Psoas muscle (tissue), 8 donors: Measurements from ENCODE around the gene ARHGAP23. TPM values are rescaled to one million over a fixed set of nuclear protein-coding genes. Genes with fewer than 3 reads are reported as not detected.

Experiments
- ATAC-seq, 4 donors: fragments of 200-7000 bp; cut with Tn5 transposase; one replicate each; pipeline ENCODE4 v1.9.1; 2020; ENCODE audit warnings: moderate library complexity in 3 of 4, mild to moderate bottlenecking in 2 of 4
- DNase-seq, 2 donors: peaks; one replicate each; pipeline ENCODE4 v3.0.0-alpha.2; 2020
- H3K27ac ChIP-seq: fragments of 200-600 bp; one replicate; pipeline ENCODE4 v1.8.0; 2022
- H3K27me3 ChIP-seq, 3 donors: fragments of 200-600 bp in 1 of 3; one replicate each; pipeline versions ENCODE4 v1.6.1 to v1.8.0; 2013 to 2022; ENCODE audit warnings: low read length in 2 of 3, mild to moderate bottlenecking in 2 of 3, moderate library complexity in 1 of 3; ENCODE audit not compliant: insufficient read depth in 3 of 3
- H3K36me3 ChIP-seq, 2 donors: fragments of 200-600 bp in 1 of 2; one replicate each; pipeline versions ENCODE4 v1.6.1 to v1.8.0; 2013 to 2022; ENCODE audit warnings: low read depth in 1 of 2, mild to moderate bottlenecking in 1 of 2, moderate library complexity in 1 of 2; ENCODE audit not compliant: insufficient read depth in 1 of 2
- H3K4me1 ChIP-seq: fragments of 200-600 bp; one replicate; pipeline ENCODE4 v1.8.0; 2022
- H3K4me3 ChIP-seq: fragments of 200-600 bp; one replicate; pipeline ENCODE4 v1.8.0; 2022; ENCODE audit warnings: mild to moderate bottlenecking
- H3K9me3 ChIP-seq: fragments of 200-600 bp; one replicate; pipeline ENCODE4 v1.8.0; 2022
- CTCF ChIP-seq: fragments of 200-600 bp; IDR thresholded peaks from one replicate; pipeline ENCODE4 v1.8.0; 2022; ENCODE audit warnings: antibody characterized with exemption
- WGBS, 3 donors: extraction: QIAGEN DNeasy Blood & Tissue Kit; methylation state at CpG; one replicate each; pipeline versions ENCODE4 v1.1.6 to v1.1.7; 2013; 5-methylcytosine and 5-hydroxymethylcytosine counted together
- intact Hi-C, 2 donors: fragments of 100-400 bp; cut with DNase I; formaldehyde crosslinking; loops; one replicate each; pipeline versions ENCODE4 v1.11.0 to v1.14.2; 2022
- polyA plus RNA-seq, 3 donors: library from polyadenylated mRNA; stranded (reverse); fragments of 200-250 nt; gene quantifications; one replicate each; pipeline ENCODE4 v1.2.3, GENCODE V29; 2013
- total RNA-seq, 4 donors: library from RNA; stranded (reverse); fragmentation: NEBNext Ultra II Directional in 2 of 4; extraction: Animal tissue kit (Norgen Biotek cat#: 25700) in 2 of 4; gene quantifications; one replicate each; pipeline versions ENCODE4 v1.2.1 to v1.2.4, GENCODE V29; 2021 to 2023
- donor health status: healthy with polysubstance abuse.
- donor health status: DM: no; HTN: no; CAD: no; lungs with moderate emphysema.
- donor health status: Bipolar disorder and iron deficiency.
- donor health status: healthy.
- donor health status: DM: yes; HTN: yes; CAD: no.
- donor health status: DM: no; HTN: no; CAD: no.
- donor health status: DM: no; HTN: no; CAD: no.
- donor health status: DM: yes; HTN: yes; CAD: no.

Gene ARHGAP23
- total and polyA plus RNA-seq, 7 donors, result 7.6 to 35.8 (median 23.6) TPM

- no peak for DNase-seq
- Histone ChIP-seq H3K36me3 (no peaks in the 10 kb centered on the region), H3K4me3 (no peak overlapping the region), H3K9me3 (no peaks in the 10 kb centered on the region), H3K27ac (no peak overlapping the region), H3K27me3 (peaks cover 0 to 20% (median 4%) of the 10 kb centered on the region in 3 donors), H3K4me1 (no peaks in the 10 kb centered on the region)
- ATAC-seq, result no peak
- no peak for TF ChIP-seq CTCF
- intact Hi-C loops, result no loop called here
- WGBS, 3 donors, result 63 to 70% (median 66%) methylated on average over 9 of the region's 9 CpGs
These were observed 105.0 kb downstream of the ARHGAP23 start for GRCh38 chr17:38533241-38533640.

- H3K27me3 ChIP-seq, result peaks cover 0 to 25% (median 4%) of the 10 kb centered on the region in 3 donors
- intact Hi-C loops, result no loop called here
- WGBS, 3 donors, result 56 to 66% (median 60%) methylated on average over 13 of the region's 13 CpGs
- TF ChIP-seq CTCF, result no peak
- no peaks in the 10 kb centered on the region for H3K4me1 ChIP-seq
- no peak overlapping the region for H3K27ac ChIP-seq
- peak in 1 of 2 donors; percentile 15 for DNase-seq
- H3K4me3 ChIP-seq, result no peak overlapping the region
- no peaks in the 10 kb centered on the region for H3K36me3 ChIP-seq
- ATAC-seq, result no peak
- H3K9me3 ChIP-seq, result no peaks in the 10 kb centered on the region
These were observed 105.7 kb downstream of the ARHGAP23 start for GRCh38 chr17:38533866-38534497.

GRCh38 chr17:38534498-38534885, 106.2 kb downstream of the ARHGAP23 start:
- no peak for ATAC-seq
- DNase-seq, result peak in 1 of 2 donors; percentile 20
- peaks cover 0 to 25% (median 4%) of the 10 kb centered on the region in 3 donors for H3K27me3 ChIP-seq
- intact Hi-C loops, result no loop called here
- H3K4me3 ChIP-seq, result no peak overlapping the region
- WGBS, 3 donors, result 67 to 77% (median 72%) methylated on average over 7 of the region's 7 CpGs
- no peak overlapping the region for H3K27ac ChIP-seq
- no peaks in the 10 kb centered on the region for H3K9me3 ChIP-seq
- TF ChIP-seq CTCF, result no peak
- H3K36me3 ChIP-seq, result no peaks in the 10 kb centered on the region
- no peaks in the 10 kb centered on the region for H3K4me1 ChIP-seq

GRCh38 chr17:38535886-38536285, 107.6 kb downstream of the ARHGAP23 start:
- Histone ChIP-seq H3K4me1 (no peaks in the 10 kb centered on the region), H3K27me3 (peaks cover 0 to 25% (median 6%) of the 10 kb centered on the region in 3 donors), H3K27ac (no peak overlapping the region), H3K9me3 (no peaks in the 10 kb centered on the region), H3K36me3 (no peaks in the 10 kb centered on the region), H3K4me3 (no peak overlapping the region)
- peak in 1 of 2 donors; percentile 23 for DNase-seq
- no peak for TF ChIP-seq CTCF
- intact Hi-C loops, result no loop called here
- 46 to 54% (median 51%) methylated on average over 8 of the region's 8 CpGs for WGBS, 3 donors
- ATAC-seq, result no peak

GRCh38 chr17:38536661-38537060, 108.4 kb downstream of the ARHGAP23 start:
- no peak for ATAC-seq

More at GRCh38 chr17:38536661-38537060, 108.4 kb downstream of the ARHGAP23 start:
- Histone ChIP-seq H3K4me3 (no peak overlapping the region), H3K4me1 (no peaks in the 10 kb centered on the region), H3K27ac (no peak overlapping the region), H3K27me3 (peaks cover 0 to 23% (median 6%) of the 10 kb centered on the region in 3 donors), H3K36me3 (no peaks in the 10 kb centered on the region), H3K9me3 (no peaks in the 10 kb centered on the region)
- TF ChIP-seq CTCF, result no peak
- intact Hi-C loops, result no loop called here
- WGBS, 3 donors, result 61 to 74% (median 69%) methylated on average over 4 of the region's 4 CpGs
- DNase-seq, result no peak
